ENCODE measurements around the gene ALG2.

- TF ChIP-seq POLR2AphosphoS5 (IDR thresholded peaks at IDR 0.05; ENCODE audit: low read depth) (no peak), CTCF (conservative IDR thresholded peaks at IDR 0.05; ENCODE audit: low read depth in 2 of 2) (no peak), REST (IDR thresholded peaks at IDR 0.05; ENCODE audit: unreplicated experiment) (no peak), EZH2 (IDR thresholded peaks at IDR 0.05; ENCODE audit: low read depth, unreplicated experiment) (no peak), JUNB (IDR thresholded peaks at IDR 0.05; ENCODE audit: unreplicated experiment) (no peak), CREB1 (CRISPR knock-in tag; IDR thresholded peaks at IDR 0.05; ENCODE audit: low read depth) (no peak), EZH2phosphoT487 (IDR thresholded peaks at IDR 0.05; ENCODE audit: unreplicated experiment) (no peak), ZNF114 (CRISPR knock-in tag; IDR thresholded peaks at IDR 0.05) (no peak), ETS1 (IDR thresholded peaks at IDR 0.05) (no peak), ZNF462 (CRISPR knock-in tag; IDR thresholded peaks at IDR 0.05) (no peak), ZNF331 (CRISPR knock-in tag; IDR thresholded peaks at IDR 0.05; ENCODE audit: low read depth) (no peak), STAT1 (IDR thresholded peaks at IDR 0.05; ENCODE audit: unreplicated experiment) (no peak), NANOG (IDR thresholded peaks at IDR 0.05; ENCODE audit: borderline replicate concordance) (no peak)
Observed at GRCh38 chr9:99238331-99238730, 16.6 kb upstream of the ALG2 start.
